SU-DHL-6 (cell line): ENCODE measurements around the gene THBS2.

Experiments
- H2AFZ ChIP-seq: fragments of 200-600 bp; sonication (generic); 2 replicates; pipeline ENCODE4 v1.6.1; 2014; ENCODE audit warnings: low read depth, mild to moderate bottlenecking, moderate library complexity, mixed read lengths, antibody characterized with exemption, low read length; ENCODE audit not compliant: severe bottlenecking
- H3F3A ChIP-seq: fragments of 200-600 bp; shearing (Covaris generic); 2 replicates; pipeline ENCODE4 v1.6.0; 2016; ENCODE audit warnings: antibody characterized with exemption, mild to moderate bottlenecking; ENCODE audit not compliant: insufficient read depth
- H3K27ac ChIP-seq: fragments of 200-600 bp; sonication (generic); 2 replicates; pipeline ENCODE4 v1.5.1; 2016; ENCODE audit warnings: low read depth, mild to moderate bottlenecking, low read length, moderate library complexity, mixed read lengths
- H3K27me3 ChIP-seq: fragments of 200-600 bp; sonication (generic), shearing (Covaris generic); 2 replicates; pipeline ENCODE4 v1.6.0; 2014; ENCODE audit warnings: mild to moderate bottlenecking, low read length
- H3K36me3 ChIP-seq: fragments of 200-600 bp; sonication (generic); 2 replicates; pipeline ENCODE4 v1.6.1; 2014; ENCODE audit warnings: mild to moderate bottlenecking, low read length, mixed read lengths
- H3K4me2 ChIP-seq: fragments of 300-600, 200-600 bp; shearing (Covaris generic), sonication (generic); 2 replicates; pipeline ENCODE4 v1.6.0; 2014; ENCODE audit warnings: low read length, low read depth, mild to moderate bottlenecking; ENCODE audit not compliant: poor library complexity, severe bottlenecking
- H3K4me3 ChIP-seq: fragments of 200-600 bp; sonication (generic); 2 replicates; pipeline ENCODE4 v1.5.1; 2014; ENCODE audit warnings: antibody characterized with exemption, low read length, mild to moderate bottlenecking, mixed read lengths; ENCODE audit not compliant: insufficient read depth, poor library complexity, severe bottlenecking
- H3K79me2 ChIP-seq: fragments of 200-600 bp; sonication (generic); 2 replicates; pipeline ENCODE4 v1.6.1; 2014; ENCODE audit warnings: mild to moderate bottlenecking, low read length, moderate library complexity; ENCODE audit not compliant: insufficient read depth
- H3K9ac ChIP-seq: fragments of 200-600 bp; sonication (generic); 2 replicates; pipeline ENCODE4 v1.7.0; 2014; ENCODE audit warnings: mild to moderate bottlenecking, low read length
- H3K9me2 ChIP-seq: fragments of 200-600 bp; sonication (generic); replicated peaks from 2 replicates; pipeline ENCODE4 v1.6.1; 2014; ENCODE audit warnings: low read length; ENCODE audit not compliant: insufficient read depth
- H3K9me3 ChIP-seq: fragments of 200-600 bp; sonication (generic); 2 replicates; pipeline ENCODE4 v1.6.1; 2014; ENCODE audit warnings: low read length, mixed read lengths; ENCODE audit not compliant: insufficient read depth
- H4K20me1 ChIP-seq: fragments of 200-600 bp; sonication (generic); 2 replicates; pipeline ENCODE4 v1.6.1; 2014; ENCODE audit warnings: low read depth, mild to moderate bottlenecking, antibody characterized with exemption, low read length, moderate library complexity, mixed read lengths
- CTCF ChIP-seq: fragments of 200-600 bp; sonication (generic); IDR thresholded peaks from one replicate; pipeline ENCODE4 v1.5.1; 2017; ENCODE audit warnings: antibody characterized with exemption, mild to moderate bottlenecking, low read length, moderate library complexity; ENCODE audit not compliant: insufficient read depth, poor library complexity, severe bottlenecking
- EZH2phosphoT487 ChIP-seq: fragments of 200-600 bp; sonication (generic), shearing (Covaris generic); conservative IDR thresholded peaks from 2 replicates; pipeline ENCODE4 v1.6.1; 2018; ENCODE audit warnings: mild to moderate bottlenecking, antibody characterized with exemption, low read length, moderate library complexity, mixed read lengths

THBS2 gene

GRCh38 chr6:169289619-169290339 lies 36.1 kb upstream of the THBS2 start:
- no peaks in the 10 kb centered on the region for H3K36me3 ChIP-seq
- H3K9ac ChIP-seq: no peak overlapping the region
- H3F3A ChIP-seq: no peaks in the 10 kb centered on the region
- no peak overlapping the region for H3K4me3 ChIP-seq
- H3K9me3 ChIP-seq: no peaks in the 10 kb centered on the region
- TF ChIP-seq CTCF (no peak), EZH2phosphoT487 (no peak)
- no peak overlapping the region for H2AFZ ChIP-seq
- no peak overlapping the region for H3K4me2 ChIP-seq
- no peaks in the 10 kb centered on the region for H4K20me1 ChIP-seq
- H3K27me3 ChIP-seq: 0 out of 2 replicates have a peak, but pooled peaks cover 2% of the 10 kb centered on the region
- H3K27ac ChIP-seq: no peak overlapping the region
- no peaks in the 10 kb centered on the region for H3K79me2 ChIP-seq
- H3K9me2 ChIP-seq: no peaks in the 10 kb centered on the region

GRCh38 chr6:169289257-169289618 lies 35.6 kb upstream of the THBS2 start:
- H3K79me2 ChIP-seq: no peaks in the 10 kb centered on the region
- no peaks in the 10 kb centered on the region for H3K9me2 ChIP-seq
- H2AFZ ChIP-seq: no peak overlapping the region
- no peak overlapping the region for H3K9ac ChIP-seq
- no peaks in the 10 kb centered on the region for H4K20me1 ChIP-seq
- no peak overlapping the region for H3K4me3 ChIP-seq
- H3K4me2 ChIP-seq: no peak overlapping the region
- H3K27ac ChIP-seq: no peak overlapping the region
- TF ChIP-seq CTCF (no peak), EZH2phosphoT487 (no peak)
- no peaks in the 10 kb centered on the region for H3K9me3 ChIP-seq
- no peaks in the 10 kb centered on the region for H3K36me3 ChIP-seq
- H3F3A ChIP-seq: no peaks in the 10 kb centered on the region
- H3K27me3 ChIP-seq: 0 out of 2 replicates have a peak, but pooled peaks cover 2% of the 10 kb centered on the region

- Histone ChIP-seq H3K27me3 (0 out of 2 replicates have a peak, but pooled peaks cover 2% of the 10 kb centered on the region), H3K9me3 (no peaks in the 10 kb centered on the region), H3K4me2 (no peak overlapping the region)
Observed at GRCh38 chr6:169288591-169288990, 34.9 kb upstream of the THBS2 start.

More at GRCh38 chr6:169288591-169288990, 34.9 kb upstream of the THBS2 start:
- TF ChIP-seq CTCF (no peak), EZH2phosphoT487 (no peak)
- no peaks in the 10 kb centered on the region for H3K79me2 ChIP-seq
- no peaks in the 10 kb centered on the region for H3K36me3 ChIP-seq
- H3K9me2 ChIP-seq: no peaks in the 10 kb centered on the region
- no peak overlapping the region for H3K4me3 ChIP-seq
- H3F3A ChIP-seq: no peaks in the 10 kb centered on the region
- no peaks in the 10 kb centered on the region for H4K20me1 ChIP-seq
- H3K9ac ChIP-seq: no peak overlapping the region
- no peak overlapping the region for H2AFZ ChIP-seq
- H3K27ac ChIP-seq: no peak overlapping the region
